ENCODE measurements around the gene KRTAP5-9.

GRCh38 chr11:71502026-71502425, 46.2 kb upstream of the KRTAP5-9 start:
- TF ChIP-seq CTCF (IDR thresholded peaks at IDR 0.05; ENCODE audit: low read depth, low read length, poor library complexity, severe bottlenecking) (no peak), EZH2phosphoT487 (IDR thresholded peaks at IDR 0.05; ENCODE audit: borderline replicate concordance, low read length) (no peak)
